GM18505 (cell line): ENCODE data around the gene GLDN.

ENCODE experiments used
- ATAC-seq: cut with Tn5 transposase; IDR thresholded peaks from one replicate; pipeline ENCODE4 v1.9.1; 2021; ENCODE audit not compliant: unreplicated experiment
- POLR2A ChIP-seq: IDR thresholded peaks from 4 replicates; pipeline ENCODE4 v1.6.1; 2011; ENCODE audit warnings: borderline replicate concordance; ENCODE audit not compliant: insufficient read depth, insufficient read length; ENCODE audit errors: extremely low read depth

The GLDN gene

DNA sequence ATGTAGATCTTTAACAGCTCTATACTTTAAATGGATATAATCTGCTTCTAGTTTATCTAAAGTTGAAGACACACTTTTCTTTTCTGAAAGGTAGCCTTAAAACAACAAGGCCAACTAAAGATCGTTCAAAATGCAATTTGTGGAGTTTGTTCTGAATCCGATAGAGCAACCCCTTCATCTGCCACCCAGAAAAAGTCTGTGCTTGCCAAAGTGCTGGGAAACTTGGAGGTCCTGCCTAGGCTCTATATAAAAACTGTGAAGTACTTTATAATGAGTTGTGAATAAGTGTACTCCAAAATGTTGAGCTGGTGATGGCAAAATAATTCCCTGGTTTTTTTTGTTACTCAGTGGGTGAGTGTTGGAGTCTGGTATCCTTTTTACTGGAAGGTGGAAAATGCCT is 12.5 kb downstream of the GLDN start:
- ATAC-seq: no peak
- TF ChIP-seq POLR2A: no peak

DNA sequence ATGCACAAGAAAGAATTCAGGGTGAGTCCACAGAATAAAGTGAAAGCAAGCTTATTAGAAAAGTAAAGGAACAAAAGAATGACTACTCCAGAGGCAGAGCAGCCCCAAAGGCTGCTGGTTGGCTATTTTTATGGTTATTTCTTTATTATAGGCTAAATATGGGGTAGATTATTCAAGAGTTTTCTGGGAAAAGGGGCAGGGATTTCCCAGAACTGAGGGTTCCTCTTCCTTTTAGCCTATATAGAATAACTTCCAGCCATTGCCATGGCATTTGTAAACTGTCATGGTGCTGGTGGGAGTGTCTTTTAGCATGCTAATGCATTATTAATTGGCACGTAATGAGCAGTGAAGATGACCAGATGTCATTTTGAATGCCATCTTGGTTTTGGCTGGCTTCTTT is 13.6 kb downstream of the GLDN start:
- TF ChIP-seq POLR2A: no peak
- ATAC-seq: no peak

DNA sequence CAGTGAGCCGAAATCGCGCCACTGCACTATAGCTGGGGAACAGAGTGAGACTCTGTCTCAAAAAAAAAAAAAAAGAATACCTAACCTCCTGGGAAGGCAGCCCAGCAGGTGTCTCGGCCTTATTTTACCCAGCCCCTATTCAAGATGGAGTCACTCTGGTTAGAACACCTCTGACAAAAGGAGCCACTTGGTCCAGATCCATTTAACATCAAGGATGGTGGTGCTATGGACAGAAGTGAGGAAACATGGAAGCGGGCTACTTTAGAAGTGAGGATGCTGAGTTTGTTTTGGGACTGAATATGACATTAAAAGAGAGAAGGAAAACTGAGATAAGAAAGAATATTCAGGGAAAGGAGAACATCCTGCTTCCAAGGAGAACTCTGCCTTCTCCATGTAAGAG is 14.7 kb downstream of the GLDN start:
- ATAC-seq: no peak
- no peak for TF ChIP-seq POLR2A

DNA sequence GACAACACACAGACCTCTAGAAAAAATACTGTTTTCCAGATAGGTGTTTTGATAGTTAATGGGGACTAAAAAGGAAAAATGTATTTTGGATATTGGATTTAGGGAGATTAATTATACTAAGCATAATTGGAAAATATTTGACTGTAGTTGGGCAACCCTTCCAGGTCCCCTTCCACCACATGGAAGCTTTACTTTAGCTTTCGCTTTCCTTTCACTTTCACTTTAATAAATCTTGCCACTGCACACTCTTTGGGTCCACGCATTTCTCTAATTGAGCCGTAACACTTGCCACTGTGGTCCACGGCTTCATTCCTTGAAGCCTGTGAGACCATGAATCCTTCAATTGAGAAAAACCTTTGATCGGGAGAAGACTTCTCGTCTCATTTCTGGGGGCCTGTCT is 15.5 kb downstream of the GLDN start:
- TF ChIP-seq POLR2A: no peak
- no peak for ATAC-seq

- ATAC-seq: no peak
- TF ChIP-seq POLR2A: no peak
These were observed 18.5 kb downstream of the GLDN start for GRCh38 chr15:51359981-51360380.

GRCh38 chr15:51363383-51363782 is 21.9 kb downstream of the GLDN start:
- ATAC-seq: no peak
- TF ChIP-seq POLR2A: no peak

DNA sequence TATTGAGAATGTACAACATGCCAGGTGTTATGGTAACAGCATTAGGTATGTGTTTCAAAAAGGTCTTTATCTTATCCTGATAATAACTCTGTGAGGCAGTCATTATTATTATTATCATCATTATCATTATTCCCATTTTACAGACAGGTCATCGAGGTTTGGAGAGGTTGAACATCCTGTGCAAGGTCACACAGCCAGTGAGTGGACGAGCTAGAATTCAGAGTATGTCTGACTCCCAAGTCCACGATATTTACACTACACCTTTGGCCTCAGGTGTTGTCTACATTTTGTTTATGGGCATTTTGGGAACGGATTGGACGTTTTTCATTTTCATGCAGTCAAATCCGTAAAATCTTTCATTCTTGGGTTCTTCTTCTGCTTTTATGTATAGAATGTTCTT is 24.0 kb downstream of the GLDN start:
- ATAC-seq: no peak
- no peak for TF ChIP-seq POLR2A

- no peak for ATAC-seq
- no peak for TF ChIP-seq POLR2A
These were observed 24.6 kb downstream of the GLDN start for GRCh38 chr15:51366071-51366470.

- no peak for ATAC-seq
- no peak for TF ChIP-seq POLR2A
These were observed 25.5 kb downstream of the GLDN start for GRCh38 chr15:51366920-51367319.

GRCh38 chr15:51367322-51367976 is 26.0 kb downstream of the GLDN start:
- ATAC-seq: no peak

GRCh38 chr15:51368307-51368706 is 26.9 kb downstream of the GLDN start:
- no peak for ATAC-seq
- no peak for TF ChIP-seq POLR2A

More at GRCh38 chr15:51367322-51367976, 26.0 kb downstream of the GLDN start:
- TF ChIP-seq POLR2A: no peak

DNA sequence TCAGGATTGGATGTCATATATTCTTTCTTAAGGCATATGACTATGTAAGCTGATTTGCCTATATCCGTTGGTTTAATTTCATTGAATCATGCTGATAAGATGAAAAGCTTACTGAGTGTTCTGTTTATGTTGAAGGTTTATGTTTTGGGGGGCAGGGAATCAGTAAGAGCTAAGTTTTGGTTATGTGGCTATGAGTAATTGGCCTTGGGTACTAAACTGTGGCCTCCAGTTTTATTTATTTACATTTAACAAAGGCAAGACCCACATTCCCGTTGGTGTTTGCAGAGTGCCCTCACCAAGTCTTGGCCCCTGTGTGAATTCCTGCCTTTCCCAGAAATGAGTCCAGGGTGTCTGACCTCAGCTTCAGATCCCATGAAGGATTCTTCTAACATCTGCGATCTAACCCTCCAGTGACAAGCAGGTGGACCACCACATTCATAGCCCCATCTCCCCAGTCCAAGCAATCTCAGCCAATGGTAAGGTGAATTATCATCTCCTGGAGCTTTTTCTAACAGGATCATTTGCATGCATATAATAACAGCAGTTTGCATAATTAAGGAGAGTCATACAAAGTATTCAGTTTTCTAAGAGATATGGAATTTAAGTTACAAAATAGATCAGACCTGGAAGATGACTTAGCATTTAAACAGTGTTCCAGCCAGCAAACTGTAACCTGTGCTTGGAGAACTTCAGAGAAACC is 27.4 kb downstream of the GLDN start:
- no peak for ATAC-seq

GRCh38 chr15:51369451-51369761 is 28.0 kb downstream of the GLDN start:
- TF ChIP-seq POLR2A: no peak
- ATAC-seq: no peak

More for the DNA sequence above, 27.4 kb downstream of the GLDN start:
- TF ChIP-seq POLR2A: no peak

- no peak for ATAC-seq
- no peak for TF ChIP-seq POLR2A
These were observed 29.8 kb downstream of the GLDN start for GRCh38 chr15:51371266-51371665.
